NCI-H2171 treated with DMSO at 0.1 percent for 48 hours (cell line): ENCODE results near the gene PKMYT1.

Experiments used
- DNase-seq: peaks from one replicate; lab custom pipeline; 2025; lab: John Stamatoyannopoulos, UW

PKMYT1 gene

DNA sequence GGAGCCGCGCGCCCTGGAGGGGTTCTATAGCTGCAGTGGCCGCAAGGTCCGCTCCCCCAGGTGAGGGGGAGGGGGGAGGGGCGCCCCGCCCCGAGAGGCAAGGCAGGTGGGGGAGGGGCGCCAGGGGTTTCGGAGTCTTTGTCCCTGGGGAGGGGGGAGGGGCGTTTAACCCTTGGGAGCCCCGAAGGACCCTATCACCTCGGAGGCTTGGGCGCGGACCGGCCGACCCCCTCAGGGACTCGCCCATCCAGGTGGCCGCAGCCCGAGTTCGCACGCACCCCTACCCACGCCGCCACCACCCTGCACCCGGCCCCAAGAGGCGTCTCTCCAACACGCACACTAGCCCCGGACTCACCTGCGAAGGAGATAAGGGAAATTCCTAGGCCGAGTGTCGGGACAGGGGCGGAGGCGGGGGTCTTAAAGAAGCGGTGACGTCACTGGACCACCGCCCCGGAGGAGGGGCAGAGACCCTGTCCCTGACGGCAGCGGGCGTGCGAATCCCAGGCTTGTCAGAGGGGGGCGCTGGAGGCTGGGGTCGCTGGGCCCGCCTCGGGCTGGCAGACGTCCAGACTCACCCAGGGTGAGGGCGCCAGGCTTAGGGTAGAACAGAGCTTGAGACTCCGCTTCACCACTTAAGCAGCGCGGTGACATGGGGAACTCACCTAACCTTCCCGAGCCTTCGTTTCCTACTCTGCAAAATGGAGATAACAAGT is 37.7 kb upstream of the PKMYT1 start, which contains the start of gene CLDN6:
CLDN6 (minus strand) TSS at position 390 of the 713 bp plus-strand sequence. CDS start 2,162 bp downstream, outside the sequence.
- DNase-seq = no peak

DNA sequence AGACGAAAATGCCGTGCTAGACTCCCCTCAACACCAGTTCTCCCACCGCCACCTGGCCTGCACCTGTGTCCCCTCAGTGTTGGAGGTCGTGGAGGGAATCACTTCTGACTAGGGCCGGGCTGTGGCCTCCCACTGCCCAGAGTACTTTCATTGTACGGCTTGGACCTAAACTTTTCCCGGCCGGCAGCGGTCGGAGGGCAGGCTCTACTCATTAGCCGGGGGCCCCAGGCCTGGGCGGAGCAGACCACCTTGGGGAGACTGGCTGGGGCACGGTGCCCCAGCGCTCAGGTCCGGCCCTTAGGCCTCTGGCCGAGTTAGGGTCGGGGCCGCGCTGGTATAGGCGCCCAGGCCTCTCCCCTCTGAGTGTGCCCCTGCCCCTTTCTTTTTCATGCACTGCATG is 37.1 kb upstream of the PKMYT1 start:
- no peak for DNase-seq

DNA sequence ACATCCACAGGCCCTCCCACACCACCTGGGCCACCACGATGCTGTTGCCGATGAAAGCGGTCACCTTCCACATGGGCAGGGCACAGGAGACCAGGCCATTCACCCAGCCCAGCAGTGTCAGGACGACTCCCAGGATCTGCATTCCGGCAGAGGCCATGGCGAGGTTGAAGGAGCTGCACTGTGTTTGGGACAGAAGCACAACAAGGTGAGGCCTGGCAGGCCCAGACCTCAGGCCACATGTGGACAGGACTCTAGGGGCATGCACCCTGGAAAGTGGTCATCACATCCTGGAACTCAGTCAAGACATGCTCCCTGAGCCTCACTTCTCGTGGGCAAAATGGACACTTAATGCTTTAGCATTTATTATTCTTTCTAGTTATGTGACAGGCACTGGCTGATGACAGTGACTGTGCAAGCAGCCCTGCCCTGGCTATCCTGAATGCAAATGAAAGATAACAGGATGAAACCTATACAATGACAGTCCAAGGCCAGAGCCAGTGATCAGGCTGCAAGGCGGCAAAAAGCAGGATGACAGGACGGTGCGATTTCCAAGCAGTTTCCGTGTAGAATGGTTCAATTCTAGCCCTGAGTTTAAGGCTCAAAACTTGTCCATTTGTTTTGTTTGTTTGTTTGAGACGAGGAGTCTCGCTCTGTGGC is 35.7 kb upstream of the PKMYT1 start:
- no peak for DNase-seq

DNA sequence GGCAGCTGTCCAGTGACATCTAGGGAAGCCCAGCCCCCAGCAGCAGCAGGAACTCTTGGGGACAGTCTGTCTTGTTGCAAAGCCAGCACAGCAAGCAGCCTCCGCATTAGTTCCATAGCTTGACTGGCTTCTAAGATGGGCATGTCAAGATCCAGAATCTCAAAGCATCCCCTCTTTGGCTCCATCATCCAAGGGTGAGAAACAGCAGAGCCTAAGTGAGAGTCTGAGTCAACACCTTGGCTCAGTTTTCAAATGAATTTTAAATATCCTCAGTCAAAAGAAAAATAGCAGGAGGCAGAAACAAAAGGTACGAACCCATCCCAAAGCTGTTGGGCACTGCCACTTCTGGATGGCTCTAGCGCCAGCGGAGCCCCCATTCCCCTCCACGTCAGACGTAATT is 34.7 kb upstream of the PKMYT1 start:
- DNase-seq = no peak

DNA sequence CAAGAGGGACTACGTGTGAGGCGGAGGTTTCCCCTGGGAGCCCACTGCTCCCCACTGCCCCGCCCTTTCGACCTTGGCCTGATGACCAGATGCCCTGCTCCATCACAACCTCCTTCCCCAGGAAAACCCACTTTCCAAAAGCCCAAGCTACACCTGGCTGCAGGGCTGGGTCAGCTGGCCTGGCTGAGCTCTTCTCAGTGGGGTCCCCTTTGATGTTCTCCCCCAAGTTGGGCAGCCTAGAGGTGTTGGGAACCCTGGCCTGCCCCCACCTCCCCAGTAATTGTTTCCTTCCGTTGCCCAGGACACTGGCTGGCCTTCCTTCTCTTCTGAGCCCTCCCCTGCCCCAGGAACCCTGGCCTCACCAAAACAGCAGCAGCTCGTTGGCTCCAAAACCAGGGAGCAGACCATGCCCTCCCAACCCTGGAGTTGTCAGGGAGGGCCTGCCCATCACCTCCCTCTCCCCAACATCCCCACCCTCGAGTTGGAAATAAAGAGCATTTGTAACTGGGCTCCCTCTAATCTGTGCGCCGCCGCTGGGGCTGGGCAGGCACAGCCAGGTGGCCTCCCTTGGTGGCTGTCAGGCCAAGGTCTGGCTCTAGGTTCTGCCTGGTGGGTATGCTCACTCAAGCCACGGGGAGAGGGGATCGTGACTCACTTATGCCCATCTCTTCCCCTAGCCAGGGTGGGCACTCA is 33.9 kb upstream of the PKMYT1 start:
- DNase-seq = no peak

DNA sequence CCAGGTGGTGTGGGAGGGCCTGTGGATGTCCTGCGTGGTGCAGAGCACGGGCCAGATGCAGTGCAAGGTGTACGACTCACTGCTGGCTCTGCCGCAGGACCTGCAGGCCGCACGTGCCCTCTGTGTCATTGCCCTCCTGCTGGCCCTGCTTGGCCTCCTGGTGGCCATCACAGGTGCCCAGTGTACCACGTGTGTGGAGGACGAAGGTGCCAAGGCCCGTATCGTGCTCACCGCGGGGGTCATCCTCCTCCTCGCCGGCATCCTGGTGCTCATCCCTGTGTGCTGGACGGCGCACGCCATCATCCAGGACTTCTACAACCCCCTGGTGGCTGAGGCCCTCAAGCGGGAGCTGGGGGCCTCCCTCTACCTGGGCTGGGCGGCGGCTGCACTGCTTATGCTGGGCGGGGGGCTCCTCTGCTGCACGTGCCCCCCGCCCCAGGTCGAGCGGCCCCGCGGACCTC is 33.3 kb upstream of the PKMYT1 start:
- DNase-seq = no peak

DNA sequence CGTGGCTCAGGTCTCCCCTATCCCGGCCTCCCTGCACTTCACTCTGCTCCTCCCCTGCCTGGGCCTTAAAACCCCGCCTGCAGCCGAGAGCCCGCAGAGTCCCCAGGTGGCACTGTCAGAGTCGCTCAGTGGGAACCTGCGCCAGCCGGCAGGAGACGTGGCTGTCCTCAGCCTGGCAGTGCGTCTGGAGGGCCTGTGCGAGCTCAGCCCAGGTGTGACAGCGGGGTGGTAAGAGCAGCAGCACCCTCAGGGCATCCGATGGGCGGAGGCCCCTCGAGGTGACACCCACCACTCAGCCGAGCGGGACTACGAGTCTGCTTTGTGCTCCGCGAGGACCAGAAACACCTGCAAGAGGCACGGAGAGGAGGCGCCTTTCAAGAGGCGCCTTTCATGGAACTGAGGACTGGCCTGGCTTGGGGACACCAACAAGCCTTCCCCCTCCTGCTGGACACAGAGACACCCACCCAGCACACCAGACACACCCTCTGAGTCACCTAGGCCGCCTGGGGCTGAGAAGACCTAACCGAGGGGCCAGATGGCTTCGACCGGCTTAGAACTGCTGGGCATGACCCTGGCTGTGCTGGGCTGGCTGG is 32.7 kb upstream of the PKMYT1 start, which contains the start of gene CLDN9:
CLDN9 (plus strand) TSS at position 96 of the 593 bp plus-strand sequence; CDS start at position 536, 440 bp downstream.
- peak; percentile 94 for DNase-seq

DNA sequence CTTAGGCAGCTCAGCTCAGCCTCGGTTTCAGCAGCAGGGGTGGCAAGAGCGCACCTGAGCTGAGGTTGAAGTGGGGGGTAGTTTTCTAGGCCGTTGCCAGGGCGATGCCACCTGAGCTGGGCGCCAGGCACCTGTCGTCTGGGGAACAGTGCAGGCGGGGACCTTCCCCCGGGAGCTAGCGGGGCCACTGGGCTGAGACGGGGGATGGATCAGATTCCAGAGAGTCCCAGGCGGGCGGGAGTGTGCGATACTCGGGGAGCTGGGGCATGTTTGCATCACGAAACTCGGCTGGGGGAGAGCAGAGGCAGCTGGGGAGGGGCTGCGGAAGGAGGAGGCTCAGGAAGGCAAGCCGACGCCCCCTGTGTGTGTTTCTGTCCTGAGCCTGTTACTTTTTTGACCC is 32.0 kb upstream of the PKMYT1 start:
- peak; percentile 98 for DNase-seq

DNA sequence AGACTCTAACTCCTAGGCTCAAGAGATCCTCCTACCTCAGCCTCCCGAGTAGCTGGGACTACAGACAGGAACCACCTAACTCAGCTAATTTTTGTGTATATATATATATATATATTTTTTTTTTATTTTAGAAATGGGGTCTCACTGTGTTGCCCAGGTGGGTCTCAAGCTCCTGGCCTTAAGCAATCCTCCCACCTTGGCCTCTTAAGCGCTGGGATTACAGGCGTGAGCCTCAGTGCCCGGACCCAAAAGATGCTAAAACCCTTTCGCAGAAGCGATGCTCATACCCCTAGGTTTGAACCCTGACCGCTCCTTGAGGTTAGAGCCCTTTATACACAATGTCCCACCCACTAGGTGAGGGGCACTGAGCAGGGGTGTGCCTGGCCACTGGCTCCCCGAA is 30.3 kb upstream of the PKMYT1 start:
- DNase-seq = no peak

DNA sequence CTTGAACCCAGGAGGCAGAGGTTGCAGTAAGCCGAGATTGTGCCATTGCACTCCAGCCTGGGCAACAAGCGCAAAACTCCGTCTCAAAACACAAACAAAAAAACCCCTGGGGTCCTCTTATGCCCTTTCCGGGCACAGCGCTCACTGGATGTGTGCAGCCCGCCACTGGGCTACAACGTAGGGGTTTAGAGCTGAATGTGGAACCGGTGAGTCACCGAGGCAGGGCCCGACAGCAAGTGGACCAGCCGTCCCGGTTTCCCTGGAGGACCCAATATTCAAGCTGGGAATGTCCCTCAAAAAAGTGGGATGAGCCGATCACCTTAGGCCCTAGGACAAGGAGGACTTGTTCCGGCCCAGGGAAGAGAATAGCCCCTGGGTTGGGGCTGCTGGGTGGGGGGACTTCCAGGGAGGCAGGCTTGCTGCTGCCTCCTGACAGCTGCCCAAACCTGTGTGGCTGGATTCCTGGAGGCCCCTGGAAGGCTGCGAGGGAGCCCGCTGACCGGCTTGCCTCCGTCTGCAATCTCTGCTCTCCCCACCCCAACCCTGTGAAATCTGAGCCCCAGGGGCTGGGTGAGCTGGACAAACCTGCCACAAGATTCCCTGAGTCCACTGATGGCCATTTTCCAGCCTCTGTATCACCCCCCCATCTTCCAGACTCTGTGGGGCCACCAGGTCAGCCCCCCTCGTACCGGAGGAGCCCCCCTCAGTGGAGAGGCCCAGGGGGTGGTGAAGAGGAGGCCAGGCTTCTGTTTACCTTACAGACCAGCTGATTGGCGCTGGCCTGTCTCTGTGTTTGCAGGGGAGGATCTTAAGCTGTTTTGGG is 29.5 kb upstream of the PKMYT1 start:
- no peak for DNase-seq

DNA sequence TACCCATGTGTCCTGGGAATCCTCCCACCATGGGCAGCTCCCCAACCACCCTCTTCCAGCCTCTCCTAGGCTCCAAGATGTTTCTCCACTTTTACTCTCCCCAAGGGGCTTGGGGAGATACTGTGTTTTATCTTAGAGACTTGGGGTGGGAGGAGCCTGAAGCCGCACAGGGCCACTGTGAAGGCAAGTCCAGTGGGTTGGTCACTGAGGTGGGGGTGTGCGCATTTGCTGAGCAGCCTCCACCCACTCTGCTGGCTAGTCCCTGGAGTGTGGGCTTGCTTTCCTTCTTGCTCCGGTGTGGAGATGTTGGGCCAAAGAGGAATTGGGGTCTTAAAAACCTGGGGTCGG is 28.4 kb upstream of the PKMYT1 start:
- DNase-seq = no peak

DNA sequence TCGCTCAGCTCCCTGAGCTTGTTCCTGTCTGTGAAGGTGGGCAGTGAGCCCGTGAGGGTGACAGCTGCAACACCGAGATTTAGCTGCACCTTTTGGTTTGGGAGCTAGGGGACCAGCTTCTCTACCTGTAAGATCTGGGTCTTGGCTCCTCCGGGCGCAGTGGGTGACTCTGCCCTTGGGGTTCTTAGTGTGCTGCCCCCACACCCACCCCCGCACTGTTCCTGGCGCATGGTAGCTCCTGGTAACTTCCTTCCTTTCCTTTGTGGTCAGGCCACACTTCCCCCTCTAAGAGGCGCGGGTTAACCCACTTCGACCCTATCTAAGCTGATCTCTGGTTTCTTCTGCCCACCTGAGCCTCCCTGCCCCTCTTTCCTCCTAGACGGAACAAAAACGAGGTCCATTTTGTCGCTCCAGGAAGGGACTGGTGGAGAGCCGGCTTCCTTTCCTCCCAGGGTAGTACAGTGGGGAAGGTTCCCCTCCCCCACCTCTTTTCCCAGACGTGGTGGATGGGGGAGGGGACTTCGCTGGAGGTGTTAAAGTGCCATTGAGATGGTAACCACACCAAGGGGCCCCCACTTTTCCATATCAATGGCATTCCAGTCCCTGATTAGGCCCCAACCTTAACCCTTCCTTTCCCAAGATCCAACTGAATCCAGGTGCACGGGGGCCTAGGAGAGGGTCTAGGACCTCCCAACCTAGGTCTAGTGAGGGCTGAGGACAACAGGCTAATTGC is 27.9 kb upstream of the PKMYT1 start:
- no peak for DNase-seq

DNA sequence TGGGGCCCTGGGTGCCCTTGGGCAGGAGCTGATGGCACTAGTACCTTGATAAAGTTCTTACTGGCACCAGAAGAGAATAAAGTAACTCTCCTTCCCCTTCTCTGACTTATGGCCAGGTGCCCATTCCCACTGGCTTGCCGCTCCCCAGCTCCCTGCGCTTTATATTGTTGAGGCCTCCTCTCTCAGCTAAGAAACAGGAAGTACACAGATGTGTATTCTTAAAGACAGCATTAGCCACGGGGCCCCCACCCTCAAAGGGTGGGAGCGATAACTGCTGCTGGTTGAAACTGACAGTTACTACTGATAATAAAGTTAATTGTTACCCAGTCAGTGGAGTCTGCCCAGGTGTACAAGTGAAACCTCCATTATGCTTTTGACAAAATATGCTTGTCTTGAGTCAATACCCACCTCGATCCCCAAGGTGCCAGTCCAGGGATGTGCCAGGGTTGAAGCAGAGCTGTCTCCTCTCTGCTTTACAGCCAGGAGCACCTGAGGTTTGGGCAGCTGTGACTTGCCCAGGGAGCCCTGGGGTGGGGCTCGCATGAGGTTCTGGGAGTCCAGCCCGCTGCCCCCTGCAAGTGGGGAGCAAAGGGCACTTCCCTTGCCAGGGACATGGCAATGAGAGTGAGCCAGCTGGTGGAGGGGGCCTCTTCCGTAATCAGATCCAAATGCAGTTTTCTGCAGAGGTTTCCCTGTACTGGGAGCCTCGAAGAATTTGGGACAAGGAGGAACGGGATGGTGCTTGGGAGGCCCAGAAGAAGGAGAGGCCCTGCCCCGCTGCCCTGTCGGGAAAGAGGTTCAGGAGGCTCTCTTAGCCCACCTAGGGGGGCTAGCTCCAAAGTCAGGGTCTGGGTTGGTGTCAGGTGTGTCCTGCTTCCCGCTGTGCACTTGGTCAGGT is 27.1 kb upstream of the PKMYT1 start:
- no peak for DNase-seq

DNA sequence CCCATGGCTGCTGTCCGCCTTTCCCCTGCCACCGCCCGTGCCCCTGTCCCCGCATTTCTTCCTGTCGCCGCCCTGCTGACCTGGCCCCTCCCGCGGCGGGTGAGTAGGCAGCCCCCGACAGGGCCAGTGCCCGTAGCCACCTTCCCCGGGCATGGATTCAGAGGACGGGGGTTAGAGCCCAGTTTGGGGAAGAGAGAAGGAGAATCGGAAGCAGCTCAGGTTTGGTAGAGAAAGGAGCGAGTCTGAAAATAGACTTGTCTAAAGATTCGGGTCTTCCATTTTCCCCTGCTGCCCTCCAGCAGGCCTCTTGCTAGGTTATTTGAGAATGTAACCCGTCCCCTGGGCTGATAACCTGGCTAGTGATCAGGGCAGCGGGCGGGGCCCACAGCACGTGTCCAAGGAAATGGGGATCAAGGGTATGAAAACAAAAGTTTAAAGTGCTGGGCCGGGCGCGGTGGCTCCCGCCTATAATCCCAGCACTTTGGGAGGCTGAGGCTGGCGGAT is 24.6 kb upstream of the PKMYT1 start:
- peak; percentile 29 for DNase-seq

DNA sequence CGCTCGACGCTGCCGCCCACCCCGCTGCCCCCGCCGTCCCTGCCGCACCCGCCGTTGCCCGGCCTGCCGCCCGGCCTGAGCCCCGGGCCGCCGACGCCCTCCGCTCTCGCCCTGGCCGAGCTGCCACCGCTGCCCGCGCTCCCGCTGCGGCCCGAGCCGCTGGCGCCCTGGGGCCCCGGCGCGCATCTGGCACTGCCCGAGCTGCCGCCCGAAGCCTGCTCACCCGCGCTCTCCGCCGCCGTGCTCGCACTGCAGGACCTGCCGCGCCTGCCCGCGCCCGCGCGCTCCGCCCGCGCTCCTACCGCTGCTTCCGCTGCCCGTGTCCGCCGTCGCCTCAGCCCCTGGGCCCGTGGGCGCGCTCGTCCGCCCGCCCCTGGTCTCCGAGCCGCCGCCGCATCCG is 24.1 kb upstream of the PKMYT1 start:
- DNase-seq = peak; percentile 19

DNA sequence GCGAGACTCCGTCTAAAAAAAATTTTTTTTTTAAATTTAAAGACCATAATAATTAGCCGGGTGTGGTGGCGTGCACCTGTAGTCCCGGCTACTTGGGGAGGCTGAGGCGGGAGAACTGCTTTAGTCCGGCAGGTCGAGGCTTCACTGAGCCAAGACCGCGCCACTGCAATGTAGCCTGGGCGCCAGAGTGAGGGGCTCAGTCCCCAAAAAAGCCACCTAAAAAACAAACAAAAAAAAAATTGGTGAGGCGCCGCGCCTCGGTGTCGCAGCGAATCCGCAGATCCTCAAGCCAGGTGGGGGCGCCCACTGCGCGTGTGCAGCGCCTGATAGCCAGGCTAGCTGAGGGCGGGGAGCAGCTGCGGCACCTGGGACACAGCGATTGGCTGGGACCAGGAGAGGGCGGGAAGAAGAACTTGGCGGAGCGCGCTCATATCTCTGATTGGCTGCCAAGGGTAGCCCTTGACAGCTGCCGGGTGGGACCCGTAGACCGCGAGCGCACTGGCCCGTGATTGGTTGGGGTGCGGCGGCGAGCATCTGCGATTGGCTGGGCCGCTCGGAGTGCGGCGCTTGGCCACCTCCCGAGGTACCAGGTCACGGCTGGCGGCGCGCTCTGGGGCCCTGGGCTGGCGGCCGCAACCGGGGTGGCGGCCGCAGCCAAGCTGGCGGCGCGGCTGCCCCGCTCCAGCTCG is 23.5 kb upstream of the PKMYT1 start:
- DNase-seq = peak; percentile 98

DNA sequence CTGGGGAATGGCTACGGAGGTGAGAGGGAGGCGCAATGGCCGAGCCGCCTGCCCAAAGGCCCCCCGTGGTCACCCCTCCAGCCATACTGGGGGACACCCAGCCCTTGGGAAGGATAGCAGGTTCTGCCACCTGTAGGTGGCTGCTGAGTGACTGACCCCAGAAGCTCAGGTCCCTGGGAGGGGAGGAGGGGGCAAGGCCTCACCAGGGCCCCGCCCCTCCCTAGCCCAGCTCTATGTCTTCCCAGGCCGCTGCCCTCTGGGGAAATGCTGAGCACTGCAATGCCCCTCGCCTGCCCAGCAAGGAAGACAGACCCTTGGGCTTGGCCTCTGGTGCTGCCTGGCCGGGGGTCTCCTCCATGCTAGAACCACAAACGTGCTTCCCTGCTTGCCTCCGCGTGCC is 21.1 kb upstream of the PKMYT1 start:
- DNase-seq = no peak

DNA sequence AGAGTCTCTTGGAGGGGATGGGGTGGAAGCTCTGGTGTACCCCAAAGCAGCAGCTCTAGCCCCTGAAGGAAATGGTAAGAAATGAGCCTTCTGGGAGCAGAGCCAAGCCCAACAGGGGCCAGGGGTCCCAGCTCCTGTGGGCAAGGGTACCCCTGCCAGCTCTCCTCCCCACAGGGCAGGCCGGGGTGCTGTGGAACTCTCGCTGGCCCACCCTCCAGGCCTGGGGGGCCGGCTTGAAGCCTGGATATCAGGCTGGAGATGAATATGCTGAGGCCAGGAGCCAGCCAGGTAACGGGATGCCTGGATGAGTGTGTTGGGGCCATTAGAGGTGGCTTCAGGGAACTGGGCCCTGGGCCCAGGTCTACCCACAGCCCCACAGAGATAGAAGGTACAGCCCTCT is 20.3 kb upstream of the PKMYT1 start:
- no peak for DNase-seq

DNA sequence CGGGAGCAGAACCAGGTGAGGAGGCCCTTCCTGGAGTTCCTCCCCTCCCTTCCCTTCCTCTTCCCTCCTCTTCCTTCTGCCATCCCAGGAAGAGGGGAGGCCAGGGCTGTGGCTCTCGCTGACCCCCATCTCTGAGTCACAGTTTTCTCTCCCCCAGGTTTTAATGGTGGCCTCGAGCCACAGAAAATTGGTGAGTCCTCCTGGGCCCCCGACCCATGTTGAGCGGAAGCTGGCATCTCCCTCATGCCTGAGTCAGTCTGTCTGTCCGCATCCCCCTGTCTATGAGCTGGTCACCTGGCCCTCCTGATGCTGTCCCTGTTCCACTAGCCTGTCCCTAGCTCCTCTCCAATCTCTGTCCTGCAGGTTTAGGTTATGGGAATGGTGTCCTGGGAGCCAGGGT is 19.7 kb upstream of the PKMYT1 start:
- DNase-seq = no peak
